ENCODE results near the gene ZDHHC11B. TPM values are rescaled to one million over a fixed set of nuclear protein-coding genes. Genes with fewer than 3 reads are reported as not detected.

Gene ZDHHC11B
- total RNA-seq, 4 donors from 2014 or later, result 2.5 to 19.0 (median 4.7) TPM

GRCh38 chr5:761854-762710 is 22.4 kb downstream of the ZDHHC11B start:
- DNase-seq (ENCODE audit: low spot score in 2 of 2), result peak in 1 of 2 donors; percentile 85

GRCh38 chr5:761059-761771 is 23.3 kb downstream of the ZDHHC11B start:
- WGBS, 2 donors, result 87 to 98% methylated on average over 9 to 15 of the region's 15 CpGs
- peak in 1 of 2 donors; percentile 88 for DNase-seq (ENCODE audit: low spot score in 2 of 2)
- TF ChIP-seq CTCF (IDR thresholded peaks at IDR 0.05) (no peak), POLR2A (IDR thresholded peaks at IDR 0.05) (no peak)
- intact Hi-C loops (cut with DNase I; ENCODE audit: low total_unique reads), result loop anchor here (10.0 kb wide), 1 partner anchor 84 kb away; no protein-coding TSS in a partner anchor
- no peak overlapping the region for H3K4me3 ChIP-seq (ENCODE audit: low read depth, poor library complexity, severe bottlenecking)

More at GRCh38 chr5:761854-762710, 22.4 kb downstream of the ZDHHC11B start:
- H3K4me3 ChIP-seq (ENCODE audit: low read depth, poor library complexity, severe bottlenecking), result no peak overlapping the region
- TF ChIP-seq POLR2A (IDR thresholded peaks at IDR 0.05), result no peak
- TF ChIP-seq CTCF (IDR thresholded peaks at IDR 0.05), result no peak
- 73 to 85% methylated on average over 8 of the region's 8 CpGs for WGBS, 2 donors
- intact Hi-C loops (cut with DNase I; ENCODE audit: low total_unique reads), result loop anchor here (10.0 kb wide), 1 partner anchor 83 kb away; no protein-coding TSS in a partner anchor

GRCh38 chr5:760363-761058 is 24.0 kb downstream of the ZDHHC11B start:
- 96 to 97% methylated on average over 23 to 24 of the region's 24 CpGs for WGBS, 2 donors
- TF ChIP-seq POLR2A (IDR thresholded peaks at IDR 0.05) (no peak), CTCF (IDR thresholded peaks at IDR 0.05) (no peak)
- no peak overlapping the region for H3K4me3 ChIP-seq (ENCODE audit: low read depth, poor library complexity, severe bottlenecking)
- DNase-seq (ENCODE audit: low spot score in 2 of 2), result no peak
- intact Hi-C loops (cut with DNase I; ENCODE audit: low total_unique reads), result loop anchor here (10.0 kb wide), 1 partner anchor 84 kb away; no protein-coding TSS in a partner anchor

- peak in 1 of 2 donors; percentile 87 for DNase-seq (ENCODE audit: low spot score in 2 of 2)
- TF ChIP-seq CTCF (IDR thresholded peaks at IDR 0.05), result no peak
- TF ChIP-seq POLR2A (IDR thresholded peaks at IDR 0.05), result no peak
- no peak overlapping the region for H3K4me3 ChIP-seq (ENCODE audit: low read depth, poor library complexity, severe bottlenecking)
- WGBS, 2 donors, result 94 to 95% methylated on average over 22 of the region's 22 CpGs
- intact Hi-C loops (cut with DNase I; ENCODE audit: low total_unique reads), result loop anchor here (10.0 kb wide), 1 partner anchor 85 kb away; no protein-coding TSS in a partner anchor
These were observed 24.7 kb downstream of the ZDHHC11B start for GRCh38 chr5:759781-760362.

- TF ChIP-seq CTCF (IDR thresholded peaks at IDR 0.05), result no peak
- TF ChIP-seq POLR2A (IDR thresholded peaks at IDR 0.05), result no peak
- intact Hi-C loops (cut with DNase I; ENCODE audit: low total_unique reads), result no loop called here
- no peak overlapping the region for H3K4me3 ChIP-seq (ENCODE audit: low read depth, poor library complexity, severe bottlenecking)
- peak; percentile 68 to 95 for DNase-seq (ENCODE audit: low spot score in 2 of 2)
- 26 to 27% methylated on average over 32 to 33 of the region's 33 CpGs for WGBS, 2 donors
These were observed 25.3 kb downstream of the ZDHHC11B start for GRCh38 chr5:759111-759751.
